H1 (cell line): Measurements from ENCODE around the gene YBX2. TPM values are rescaled to one million over a fixed set of nuclear protein-coding genes. Genes with fewer than 3 reads are reported as not detected.

ENCODE experiments used
- CBX5 ChIP-seq: fragments of 300-800, 300-1000 bp; sonication (generic); IDR thresholded peaks from 2 replicates; pipeline ENCODE4 v1.7.1; 2016; ENCODE audit warnings: antibody characterized with exemption, low read length, low read depth
- GTF2F1 ChIP-seq: IDR thresholded peaks from 2 replicates; pipeline ENCODE4 v1.6.1; 2012; ENCODE audit warnings: low read depth, low read length, improper control_type of control experiment, borderline replicate concordance
- JUN ChIP-seq: IDR thresholded peaks from 2 replicates; pipeline ENCODE4 v1.6.1; 2011; ENCODE audit warnings: low read depth, mild to moderate bottlenecking, improper control_type of control experiment, low read length
- POU5F1 ChIP-seq: IDR thresholded peaks from 2 replicates; pipeline ENCODE4 v1.6.1; 2011; ENCODE audit warnings: low read depth, mild to moderate bottlenecking, low read length, moderate library complexity
- SAP30 ChIP-seq: fragments of 300-600 bp; sonication (generic); IDR thresholded peaks from 2 replicates; pipeline ENCODE4 v1.7.1; 2012; ENCODE audit warnings: low read length, moderate library complexity, mild to moderate bottlenecking, inconsistent platforms; ENCODE audit not compliant: insufficient read depth, insufficient replicate concordance
- SIRT6 ChIP-seq: IDR thresholded peaks from one replicate; pipeline ENCODE4 v1.7.1; 2012; ENCODE audit warnings: low read length, inconsistent platforms
- USF2 ChIP-seq: IDR thresholded peaks from 2 replicates; pipeline ENCODE4 v1.6.1; 2011; ENCODE audit warnings: low read length, improper control_type of control experiment
- polyA plus RNA-seq, 7 experiments: library from polyadenylated mRNA; depleted of rRNA in 3 of 7; stranded (reverse) in 5 of 7; unstranded in 2 of 7; fragments of >200 nt in 5 of 7; fragments of 200-250 nt in 2 of 7; gene quantifications; 1 replicate in 5 of 7; 2 replicates in 1 of 7; 4 replicates in 1 of 7; pipeline versions ENCODE4 v1.2.1 to v1.2.3, GENCODE V29; 2011 to 2013; ENCODE audit warnings: missing spikeins in 2 of 7, mixed read lengths in 2 of 7
- total RNA-seq: library from RNA; stranded (reverse); fragmentation: NEBNext Ultra II Directional; extraction: Animal tissue kit (Norgen Biotek cat#: 25700); gene quantifications from 2 replicates; pipeline ENCODE4 v1.2.1, GENCODE V29; 2021

Gene YBX2
- total and polyA plus RNA-seq, 2 of the 8 experiments (the other 6 are each of a cell fraction or from before 2014, with no cell fraction given) = 19.2 to 30.5 TPM

- no peak for TF ChIP-seq USF2
- TF ChIP-seq SAP30 = no peak
- TF ChIP-seq GTF2F1 = no peak
- no peak for TF ChIP-seq CBX5
- TF ChIP-seq SIRT6 = no peak
- no peak for TF ChIP-seq POU5F1
- TF ChIP-seq JUN = no peak
These were observed 10.8 kb downstream of the YBX2 start (continued) for GRCh38 chr17:7283471-7284216.
